AG10803 (cell line): ENCODE measurements around the gene STARD13.

Source experiments
- DNase-seq: peaks from one replicate; pipeline ENCODE4 v3.0.0; 2010; ENCODE audit warnings: low read depth
- H3K4me3 ChIP-seq: 2 replicates; pipeline ENCODE4 v1.5.1; 2011; ENCODE audit warnings: mild to moderate bottlenecking, low read length, control low read depth
- TF ChIP-seq, protein P1 (sequence below): conservative IDR thresholded peaks from 2 replicates; pipeline ENCODE4 v1.5.1; 2011; ENCODE audit warnings: mild to moderate bottlenecking, low read length, control low read depth, inconsistent platforms

Gene STARD13

DNA sequence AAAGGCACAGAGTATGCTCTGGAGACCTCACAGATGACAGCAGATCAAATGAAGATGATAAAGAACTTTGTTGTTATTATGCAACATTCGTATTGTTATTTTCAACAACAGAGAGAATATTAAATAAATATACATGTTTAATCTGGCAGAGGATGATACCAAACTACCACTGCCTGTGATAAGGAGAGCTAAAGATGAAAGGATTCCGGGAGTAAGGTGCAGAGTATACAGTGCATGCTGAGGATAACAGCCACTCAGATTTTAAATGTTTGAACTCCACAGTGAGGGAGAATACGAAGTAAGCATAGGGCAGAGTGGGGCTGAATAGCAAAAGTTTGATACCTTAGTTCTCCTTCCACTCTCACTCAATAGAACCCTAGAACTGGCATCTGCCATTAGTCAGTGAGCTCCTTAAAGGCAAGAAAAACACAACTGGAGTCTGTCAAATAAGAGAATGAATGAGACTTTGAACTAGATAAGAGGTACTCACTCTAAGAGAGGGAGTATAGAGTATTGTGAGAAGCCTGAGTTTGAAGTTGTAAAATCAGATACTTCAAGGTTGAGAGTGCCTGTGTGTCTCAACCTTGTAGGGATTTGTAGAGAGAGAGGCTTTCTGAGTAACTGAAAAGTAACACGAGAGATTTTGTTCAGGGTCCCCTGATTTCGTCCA, 78.5 kb downstream of the STARD13 start:
- no peak for DNase-seq
- H3K4me3 ChIP-seq = no peak overlapping the region
- TF ChIP-seq, protein P1, sequence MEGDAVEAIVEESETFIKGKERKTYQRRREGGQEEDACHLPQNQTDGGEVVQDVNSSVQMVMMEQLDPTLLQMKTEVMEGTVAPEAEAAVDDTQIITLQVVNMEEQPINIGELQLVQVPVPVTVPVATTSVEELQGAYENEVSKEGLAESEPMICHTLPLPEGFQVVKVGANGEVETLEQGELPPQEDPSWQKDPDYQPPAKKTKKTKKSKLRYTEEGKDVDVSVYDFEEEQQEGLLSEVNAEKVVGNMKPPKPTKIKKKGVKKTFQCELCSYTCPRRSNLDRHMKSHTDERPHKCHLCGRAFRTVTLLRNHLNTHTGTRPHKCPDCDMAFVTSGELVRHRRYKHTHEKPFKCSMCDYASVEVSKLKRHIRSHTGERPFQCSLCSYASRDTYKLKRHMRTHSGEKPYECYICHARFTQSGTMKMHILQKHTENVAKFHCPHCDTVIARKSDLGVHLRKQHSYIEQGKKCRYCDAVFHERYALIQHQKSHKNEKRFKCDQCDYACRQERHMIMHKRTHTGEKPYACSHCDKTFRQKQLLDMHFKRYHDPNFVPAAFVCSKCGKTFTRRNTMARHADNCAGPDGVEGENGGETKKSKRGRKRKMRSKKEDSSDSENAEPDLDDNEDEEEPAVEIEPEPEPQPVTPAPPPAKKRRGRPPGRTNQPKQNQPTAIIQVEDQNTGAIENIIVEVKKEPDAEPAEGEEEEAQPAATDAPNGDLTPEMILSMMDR = no peak

GRCh38 chr13:33206425-33206824, 79.1 kb downstream of the STARD13 start:
- TF ChIP-seq, protein P1 = no peak
- DNase-seq = peak; percentile 80
- no peak overlapping the region for H3K4me3 ChIP-seq

GRCh38 chr13:33205804-33206221, 79.7 kb downstream of the STARD13 start:
- TF ChIP-seq, protein P1 = no peak
- peak; percentile 46 for DNase-seq

GRCh38 chr13:33205224-33205623, 80.3 kb downstream of the STARD13 start:
- TF ChIP-seq, protein P1 = no peak
- H3K4me3 ChIP-seq = no peak overlapping the region
- DNase-seq = no peak

More at GRCh38 chr13:33205804-33206221, 79.7 kb downstream of the STARD13 start:
- H3K4me3 ChIP-seq = no peak overlapping the region

DNA sequence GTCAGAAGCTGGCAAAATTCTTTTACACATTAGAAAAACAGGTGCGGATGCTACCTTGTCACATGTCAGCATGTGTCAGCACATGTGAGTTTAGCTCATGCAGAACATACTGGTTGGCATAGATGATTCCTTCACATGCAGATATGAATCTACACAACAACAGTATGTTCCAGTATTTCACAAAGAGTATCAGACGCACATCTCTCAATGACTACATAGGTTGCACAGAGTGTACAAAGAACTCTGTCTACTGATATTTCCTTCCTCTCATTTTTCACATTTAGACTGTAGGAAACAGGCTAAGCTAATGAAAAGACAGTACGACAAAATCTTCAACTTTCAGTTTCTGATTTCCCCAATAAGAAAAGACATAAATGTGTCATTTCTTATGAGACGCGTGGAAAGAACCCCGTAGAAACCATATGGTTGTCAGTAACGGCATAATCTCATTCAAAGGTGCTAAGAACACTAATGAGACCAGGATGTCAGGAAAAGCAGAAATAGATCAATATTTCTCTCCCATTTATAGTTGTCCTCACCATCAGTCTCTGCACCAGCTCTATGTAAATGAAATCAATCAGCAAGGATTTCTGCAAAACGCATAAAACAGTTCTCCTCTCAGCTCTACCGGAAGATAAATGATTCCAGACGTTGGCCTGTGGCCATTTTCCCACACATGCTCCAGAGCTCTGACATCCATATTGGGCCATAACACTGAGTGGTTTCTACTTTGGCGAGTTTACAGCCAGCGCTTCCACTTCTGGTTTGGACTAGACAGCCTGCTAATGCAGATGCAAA, 81.2 kb downstream of the STARD13 start:
- H3K4me3 ChIP-seq = peak overlapping the region; percentile 39
- DNase-seq = peak; percentile 98
- TF ChIP-seq, protein P1 = no peak

DNA sequence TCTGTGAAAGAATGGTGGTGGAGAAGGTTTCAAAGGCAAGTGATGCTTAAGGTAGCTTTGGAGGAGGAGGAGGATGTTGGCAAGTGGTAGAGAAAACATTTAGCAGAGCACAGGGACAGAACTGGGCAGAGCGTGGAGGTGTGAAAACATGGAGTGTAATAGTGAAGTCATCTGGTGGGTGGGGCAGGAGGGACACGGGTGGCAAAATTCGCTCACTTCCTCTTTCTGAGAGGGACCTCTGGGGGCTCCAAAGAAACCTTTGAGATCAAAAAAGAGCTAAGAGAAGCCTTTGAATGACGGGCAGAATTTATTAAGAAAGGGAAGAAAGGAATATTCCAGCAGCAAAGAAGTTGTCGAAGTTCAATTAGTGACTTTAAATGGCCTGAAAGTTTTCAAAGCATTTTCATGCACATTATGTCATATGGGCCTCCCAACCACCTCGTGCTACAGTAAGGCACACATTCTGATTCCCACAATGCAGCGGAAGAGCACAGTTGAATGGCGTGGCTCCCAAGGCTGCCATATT, 82.8 kb downstream of the STARD13 start:
- TF ChIP-seq, protein P1 = no peak
- H3K4me3 ChIP-seq = no peak overlapping the region
- DNase-seq = no peak
